ENCODE data around the gene PTPRJ.

GRCh38 chr11:48167380-48167779 is 187.0 kb downstream of the PTPRJ start:
- no peak for TF ChIP-seq CTCF (IDR thresholded peaks at IDR 0.05)
- no peak for TF ChIP-seq POLR2A (IDR thresholded peaks at IDR 0.05)

All from right lobe of liver (tissue), 4 donors.